DND-41 (cell line): ENCODE measurements around the gene HUNK.

Source experiments
- CTCF ChIP-seq: IDR thresholded peaks from 2 replicates; pipeline ENCODE4 v1.5.1; 2012; ENCODE audit warnings: borderline replicate concordance, low read length, moderate library complexity, mild to moderate bottlenecking; ENCODE audit not compliant: poor library complexity, severe bottlenecking; ENCODE audit errors: extremely low read depth
- EZH2 ChIP-seq: IDR thresholded peaks from 3 replicates; pipeline ENCODE4 v1.6.1; 2012; ENCODE audit warnings: borderline replicate concordance, low read depth, mild to moderate bottlenecking, moderate library complexity, low read length, inconsistent platforms; ENCODE audit not compliant: severe bottlenecking

- TF ChIP-seq CTCF (no peak), EZH2 (no peak)
These were observed 1.1 kb downstream of the HUNK start for GRCh38 chr21:31873696-31874599.
